GM21390 (cell line): ENCODE results near the gene SMOC2.
"Not testable (repeated sequence)": the region's sequence is repeated elsewhere in the genome, so short reads cannot be mapped to it uniquely, and the experiment has no call there.

Experiments
- ATAC-seq: cut with Tn5 transposase; IDR thresholded peaks from one replicate; pipeline ENCODE4 v1.9.1; 2021; ENCODE audit not compliant: unreplicated experiment

SMOC2 gene

DNA sequence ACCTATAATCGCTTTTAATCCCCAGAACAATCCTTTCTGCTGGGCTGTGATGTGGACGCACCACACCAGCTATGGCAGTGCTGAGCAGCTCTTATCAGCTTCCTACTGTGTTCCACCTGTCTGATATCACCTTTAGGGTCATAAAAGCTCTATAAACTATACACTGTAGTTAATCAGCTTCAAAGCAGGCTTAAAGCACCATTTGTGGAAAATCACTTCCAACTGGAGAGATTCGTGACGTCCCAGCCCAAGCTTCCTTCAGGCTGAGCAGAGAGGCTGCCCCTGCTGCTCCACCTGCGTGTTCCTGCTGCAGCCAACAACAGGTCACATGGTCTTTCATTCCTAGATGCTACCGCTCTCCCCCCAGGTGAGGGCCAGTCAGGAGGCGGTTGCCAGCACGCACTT is 156.5 kb downstream of the SMOC2 start:
- ATAC-seq = no peak

DNA sequence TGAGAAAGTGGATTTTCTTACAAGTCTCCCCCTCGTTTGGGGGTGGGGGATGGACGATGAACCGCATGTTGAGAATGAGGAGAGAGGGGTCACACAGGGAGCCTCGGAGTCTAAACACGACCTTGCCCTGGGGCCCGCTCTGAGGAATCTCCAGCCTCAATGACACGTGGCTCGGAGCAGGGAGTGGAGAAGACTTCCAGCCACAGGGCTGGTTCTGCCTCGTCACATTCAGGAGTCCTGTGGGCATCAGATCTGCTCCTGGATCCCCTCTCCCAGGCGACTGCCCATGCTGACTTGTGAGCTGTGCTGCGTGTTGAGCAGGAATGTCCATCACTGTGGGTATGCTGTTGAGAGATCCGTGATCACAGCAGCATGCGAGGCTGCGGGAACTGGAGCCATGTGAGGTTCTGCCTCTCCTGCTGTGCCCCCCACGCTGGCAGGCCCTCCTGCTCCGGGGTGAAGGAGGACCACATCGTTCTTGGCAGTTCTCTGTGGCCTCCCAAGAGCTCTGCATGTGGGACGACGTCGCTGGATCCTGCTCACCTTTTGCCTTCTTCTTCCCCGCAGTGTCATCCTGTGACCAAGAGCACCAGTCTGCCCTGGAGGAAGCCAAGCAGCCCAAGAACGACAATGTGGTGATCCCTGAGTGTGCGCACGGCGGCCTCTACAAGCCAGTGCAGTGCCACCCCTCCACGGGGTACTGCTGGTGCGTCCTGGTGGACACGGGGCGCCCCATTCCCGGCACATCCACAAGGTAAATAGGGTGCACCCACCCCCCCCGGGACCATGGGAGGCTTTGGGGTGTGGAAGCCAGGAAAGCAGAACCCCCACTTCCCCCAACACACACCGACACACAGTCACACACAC is 157.5 kb downstream of the SMOC2 start:
- no peak for ATAC-seq

DNA sequence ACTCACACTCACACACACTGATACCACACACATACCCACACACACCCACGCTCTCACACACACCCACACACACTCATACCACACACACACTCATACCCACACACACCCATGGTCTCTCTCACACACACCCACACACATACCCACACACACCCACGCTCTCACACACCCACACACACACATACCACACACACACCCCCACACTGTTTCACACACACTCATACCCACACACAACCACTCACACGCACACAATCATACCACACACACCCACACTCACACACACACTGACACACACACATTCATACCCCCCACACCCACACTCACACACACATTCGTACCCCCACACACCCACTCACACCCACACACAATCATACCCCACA is 158.1 kb downstream of the SMOC2 start:
- no peak for ATAC-seq

DNA sequence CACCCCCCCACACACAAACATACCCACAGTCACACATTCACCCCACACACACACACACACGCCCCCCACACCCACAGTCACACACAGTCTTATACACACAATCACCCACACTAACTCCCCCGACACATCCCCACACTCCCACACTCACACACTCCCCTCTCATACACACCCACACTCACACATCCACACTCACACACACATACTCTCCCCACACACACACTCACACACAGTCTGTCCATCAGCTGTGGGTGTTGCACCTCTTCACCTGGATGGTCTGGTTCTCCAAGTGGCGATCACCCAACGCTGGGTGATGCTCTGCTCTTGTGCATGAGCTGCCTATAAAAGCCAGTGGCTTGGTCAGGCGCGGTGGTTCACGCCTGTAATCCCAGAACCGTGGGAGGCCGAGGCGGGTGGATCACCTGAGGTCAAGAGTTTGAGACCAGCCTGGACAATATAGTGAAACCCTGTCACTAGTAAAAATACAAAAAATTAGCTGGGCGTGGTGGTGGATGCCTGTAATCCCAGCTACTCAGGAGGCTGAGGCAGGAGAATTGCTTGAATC is 158.9 kb downstream of the SMOC2 start:
- ATAC-seq = no peak

DNA sequence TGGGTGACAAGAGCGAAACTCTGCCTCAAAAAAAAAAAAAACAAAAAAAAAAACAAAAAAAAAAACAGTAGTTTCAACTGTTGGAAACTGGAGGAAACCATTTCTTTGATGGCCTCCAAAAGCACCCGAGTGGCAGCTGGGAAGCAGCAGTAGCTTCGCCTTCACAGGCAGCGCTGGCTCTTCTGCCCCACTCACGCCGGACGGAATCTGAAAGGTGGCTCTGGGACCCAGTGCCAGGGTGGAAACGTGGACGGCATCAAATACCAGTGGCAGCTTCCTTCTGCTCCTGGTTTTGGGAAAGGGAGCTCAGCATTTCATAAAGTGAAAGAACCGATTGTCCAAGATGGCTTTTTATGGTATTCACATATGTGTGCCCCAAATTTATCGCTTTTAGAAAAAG is 159.4 kb downstream of the SMOC2 start:
- no peak for ATAC-seq

DNA sequence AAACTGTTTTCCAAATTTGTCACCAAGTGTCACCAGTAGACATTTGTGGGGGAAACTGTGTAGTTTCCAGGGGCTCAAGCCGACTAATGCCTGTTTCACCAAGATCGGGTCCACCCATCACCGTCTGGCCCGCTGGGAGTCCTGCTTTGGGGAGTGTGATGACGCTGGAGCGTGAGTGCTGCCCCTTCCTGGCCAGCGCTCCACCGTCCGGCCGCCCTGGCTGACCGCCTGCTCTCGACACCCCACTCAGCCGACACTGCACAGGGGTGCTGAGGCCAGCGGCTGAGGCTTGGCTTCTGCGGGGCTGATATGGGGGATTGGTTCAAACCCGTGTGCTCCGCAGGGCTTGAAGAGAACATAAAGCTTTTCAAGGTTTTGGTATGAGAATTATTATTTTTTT is 160.1 kb downstream of the SMOC2 start:
- ATAC-seq = no peak

DNA sequence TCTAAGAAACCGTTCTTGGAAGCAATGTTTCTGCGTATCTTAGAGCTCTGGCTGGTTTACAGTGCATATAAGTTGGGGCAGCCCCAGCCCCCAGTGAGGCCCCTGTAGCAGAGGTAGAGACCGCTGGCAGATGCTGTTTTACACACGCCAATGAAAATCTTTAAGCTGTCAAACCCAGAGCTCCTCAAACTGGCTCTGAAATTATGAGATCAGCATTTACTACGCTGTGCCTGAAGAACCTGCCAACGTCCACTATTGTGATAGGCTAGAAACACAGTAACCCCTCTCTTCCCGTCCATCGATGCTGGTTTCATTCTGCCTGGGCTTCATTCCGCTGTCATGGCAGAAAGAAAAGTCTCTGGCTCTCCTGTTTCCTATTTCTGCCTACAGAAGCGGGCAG is 160.6 kb downstream of the SMOC2 start:
- no peak for ATAC-seq

DNA sequence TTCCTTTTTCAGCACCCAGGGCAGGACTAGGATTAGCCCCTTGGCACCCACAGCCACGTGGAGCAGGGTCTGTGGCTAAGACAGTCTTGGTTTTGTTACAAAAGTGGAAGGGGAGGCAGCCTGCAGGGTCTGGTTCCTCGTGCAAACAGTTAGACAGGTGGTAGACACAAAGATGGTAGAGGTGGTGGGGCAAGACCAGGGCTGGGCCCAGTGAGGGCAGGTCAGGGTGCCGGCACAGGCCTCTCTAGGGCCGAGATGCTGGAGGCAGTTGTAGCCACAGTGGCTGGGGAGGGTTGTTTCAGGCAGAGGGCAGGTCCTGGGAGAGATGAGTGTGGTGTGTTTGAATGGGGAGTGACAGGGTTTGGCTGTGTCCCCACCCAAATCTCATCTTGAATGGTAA is 161.6 kb downstream of the SMOC2 start:
- no peak for ATAC-seq

DNA sequence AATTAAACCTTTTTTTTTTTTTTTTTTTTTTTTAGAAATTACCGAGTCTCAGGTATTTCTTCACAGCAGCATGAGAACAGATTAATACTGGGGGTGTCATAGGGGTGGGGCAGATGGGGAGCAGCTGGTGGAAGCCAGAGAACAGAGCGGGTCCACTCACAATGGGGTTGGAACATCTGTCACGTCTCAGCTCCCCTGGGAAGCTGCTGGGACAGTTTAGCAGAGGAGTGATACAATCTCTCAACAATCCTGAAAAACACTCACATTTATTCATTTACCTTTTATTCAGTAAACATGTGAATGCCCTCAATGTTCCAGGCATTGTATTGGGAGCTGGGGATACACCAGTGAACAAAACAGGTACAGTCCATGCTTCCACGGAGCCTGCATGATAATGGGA is 162.2 kb downstream of the SMOC2 start:
- no peak for ATAC-seq

DNA sequence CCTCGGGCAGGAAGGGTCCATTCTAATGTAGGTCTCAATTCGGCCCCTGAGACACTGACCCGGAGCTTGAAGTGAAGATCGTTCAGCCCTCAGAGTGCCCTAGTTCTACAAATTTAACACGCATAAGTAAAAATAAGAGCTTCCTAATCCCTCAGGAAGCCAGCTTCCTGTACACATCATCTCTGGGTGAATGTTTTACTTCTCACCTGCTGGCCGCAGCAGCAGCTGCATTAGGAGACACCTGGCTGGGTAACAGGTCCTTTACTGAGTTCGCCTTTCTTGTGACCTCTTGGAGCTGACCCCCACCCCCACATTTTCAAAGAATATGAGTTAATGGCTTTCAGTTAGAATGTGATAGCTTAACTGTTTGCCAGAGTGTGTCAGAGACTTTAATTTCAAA is 165.0 kb downstream of the SMOC2 start:
- no peak for ATAC-seq

DNA sequence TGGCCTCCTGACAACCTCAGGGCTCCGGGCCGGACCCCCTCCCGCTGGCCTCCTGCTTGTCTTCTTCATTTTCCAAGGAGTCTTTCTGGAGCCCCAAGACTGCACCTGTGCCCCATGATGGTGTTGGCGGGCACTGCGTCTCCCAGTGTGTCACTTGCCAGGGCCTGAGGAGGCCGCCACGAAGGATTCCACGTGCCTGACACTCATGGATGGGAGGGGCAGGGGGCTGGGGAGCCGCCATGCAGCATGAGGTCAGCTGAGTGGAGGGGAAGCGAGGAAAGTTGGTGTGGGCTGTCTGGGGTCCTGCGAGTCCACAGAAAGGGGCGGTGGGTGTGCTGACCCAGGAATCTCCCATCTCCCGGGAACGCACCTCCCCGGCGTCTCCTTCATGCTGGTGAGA is 165.7 kb downstream of the SMOC2 start:
- ATAC-seq = no peak

DNA sequence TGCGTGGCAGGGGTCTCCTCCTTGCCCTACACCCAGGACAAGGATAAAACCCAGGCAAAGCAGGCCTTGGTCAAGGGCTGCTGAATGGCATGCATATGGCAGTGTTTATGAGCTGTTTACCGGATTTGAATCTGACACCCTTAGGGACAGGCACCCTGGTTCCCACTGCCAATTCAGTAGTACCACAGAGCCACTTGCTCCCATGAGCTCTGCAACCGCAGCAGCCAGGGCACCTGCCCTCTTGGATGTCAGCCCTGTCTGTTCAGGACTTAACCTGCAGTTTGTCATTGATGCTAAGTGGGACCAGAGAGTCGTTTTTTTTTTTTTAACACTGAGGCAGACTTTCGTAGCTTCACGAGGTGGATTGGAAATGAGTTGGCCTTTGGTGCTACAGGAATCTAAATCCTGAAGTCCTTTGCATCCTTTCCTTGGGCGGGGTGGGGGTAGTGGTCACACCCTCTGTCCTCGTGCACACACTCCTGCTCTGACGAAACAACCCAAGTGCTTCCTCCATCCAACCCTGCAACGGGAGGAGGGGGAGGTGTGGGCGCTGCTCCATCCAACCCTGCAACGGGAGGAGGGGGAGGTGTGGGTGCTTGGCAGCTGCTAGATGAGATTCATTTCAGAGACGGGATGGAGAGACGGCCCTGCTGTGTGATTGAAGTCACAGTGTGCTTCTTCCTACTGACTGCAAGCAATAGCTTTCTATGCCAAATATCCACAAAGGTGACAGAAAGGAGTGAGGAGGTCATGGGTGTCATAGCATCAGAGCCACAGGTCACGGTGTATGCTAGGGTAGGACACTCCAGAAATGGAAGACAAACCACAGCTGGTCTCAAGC is 166.5 kb downstream of the SMOC2 start:
- ATAC-seq = no peak

DNA sequence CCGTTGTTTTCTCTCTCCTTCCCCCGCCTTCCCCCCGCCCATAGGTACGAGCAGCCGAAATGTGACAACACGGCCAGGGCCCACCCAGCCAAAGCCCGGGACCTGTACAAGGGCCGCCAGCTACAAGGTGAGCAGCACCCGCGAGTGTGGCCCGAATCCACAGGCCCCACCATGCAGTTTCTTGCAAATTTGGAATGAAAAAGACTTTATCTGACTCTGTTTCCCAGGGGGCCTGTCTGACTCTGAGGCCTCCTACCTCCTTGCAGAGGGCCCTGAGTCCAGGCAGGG is 167.1 kb downstream of the SMOC2 start:
- ATAC-seq = no peak

DNA sequence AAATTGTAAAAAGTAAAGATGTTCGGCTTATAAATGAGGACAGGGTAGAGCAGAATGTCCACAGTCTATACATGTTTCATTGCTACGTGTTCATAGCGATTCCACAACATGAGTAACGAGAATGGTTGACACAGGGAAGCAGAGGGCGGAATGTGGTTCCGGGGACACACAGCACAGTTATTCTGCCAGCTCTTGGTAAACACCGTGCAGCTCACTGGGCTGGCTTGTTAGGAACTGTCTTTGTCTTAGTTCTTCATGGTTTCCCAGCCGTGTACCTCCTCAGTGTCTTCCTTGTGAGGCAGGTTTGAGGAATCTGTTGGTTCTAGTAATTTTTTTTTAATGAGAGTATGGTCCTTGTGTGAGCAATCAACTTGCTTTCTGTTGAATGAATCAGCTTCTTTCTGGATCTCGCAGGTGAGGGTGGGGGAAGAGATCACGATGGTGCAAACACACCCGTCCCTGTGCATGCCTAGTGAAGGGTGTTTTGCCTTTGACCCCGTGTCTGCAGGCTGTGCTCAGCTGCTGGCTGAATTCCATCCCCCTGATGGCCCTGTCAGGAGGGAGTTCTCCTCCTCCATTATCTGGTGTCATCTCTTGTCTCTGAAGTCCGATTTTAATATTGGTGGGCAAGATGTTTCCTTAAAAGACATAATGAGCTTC is 168.2 kb downstream of the SMOC2 start:
- ATAC-seq = no peak

DNA sequence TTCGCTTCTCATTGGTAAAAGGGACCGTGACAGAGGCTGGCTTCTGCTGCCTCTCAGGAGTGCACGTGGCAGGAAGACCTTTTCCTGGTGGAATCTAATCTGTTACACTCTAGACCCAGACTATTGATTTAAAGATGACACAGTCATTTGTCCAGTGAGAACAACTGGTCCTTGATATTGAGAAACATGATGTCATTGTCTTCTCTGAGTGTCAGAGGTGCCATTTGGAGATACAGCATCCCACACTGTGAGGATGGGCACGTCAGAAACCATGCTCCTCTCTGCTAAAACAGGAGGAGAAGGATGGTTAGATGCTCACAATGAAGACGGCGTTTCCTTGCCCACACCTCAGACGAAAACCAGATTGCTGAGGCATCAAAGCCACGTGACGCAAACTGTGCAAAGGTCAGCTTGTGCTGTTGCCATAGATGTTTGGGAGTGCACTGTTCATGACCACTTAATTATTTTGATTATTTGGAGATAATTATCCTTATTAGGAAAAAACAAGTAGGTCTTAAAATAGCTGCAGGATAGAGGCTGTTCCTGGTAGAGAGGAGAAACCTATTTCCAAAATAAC is 169.0 kb downstream of the SMOC2 start:
- no peak for ATAC-seq

DNA sequence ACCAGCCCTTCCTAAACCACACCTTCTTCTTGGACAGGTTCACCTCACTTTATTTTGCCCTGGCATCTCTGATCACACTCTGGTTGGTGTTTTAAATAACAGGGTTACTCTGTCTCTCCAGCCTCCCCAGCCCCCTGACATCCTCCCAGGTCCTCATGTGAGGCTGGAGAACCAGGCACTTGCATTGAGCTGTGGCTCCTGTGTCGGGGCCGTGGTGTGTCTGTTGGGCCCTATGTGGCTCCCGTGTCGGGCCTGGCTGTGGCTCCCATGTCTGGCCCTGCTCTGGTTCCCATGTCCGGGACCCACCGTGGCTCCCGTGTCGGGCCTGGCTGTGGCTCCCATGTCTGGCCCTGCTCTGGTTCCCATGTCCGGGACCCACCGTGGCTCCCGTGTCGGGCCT is 170.0 kb downstream of the SMOC2 start:
- not testable (repeated sequence) for ATAC-seq

DNA sequence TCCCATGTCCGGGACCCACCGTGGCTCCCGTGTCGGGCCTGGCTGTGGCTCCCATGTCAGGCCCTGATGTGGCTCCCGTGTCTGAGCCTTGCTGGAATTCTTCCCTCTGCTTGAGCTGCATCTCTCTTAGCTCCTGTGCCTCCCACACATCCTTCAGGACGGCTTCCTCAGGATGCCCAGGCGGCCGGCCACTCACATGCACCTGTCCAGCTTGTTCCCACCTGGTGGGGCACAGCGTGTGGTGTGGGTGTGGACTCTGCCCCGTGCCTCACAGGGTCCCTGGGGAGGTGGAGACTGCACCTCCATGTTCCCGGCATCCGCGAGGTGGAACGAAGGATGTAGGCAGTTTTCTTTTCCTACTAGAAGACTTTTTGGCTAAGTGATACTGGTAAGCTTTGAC is 170.7 kb downstream of the SMOC2 start:
- ATAC-seq = no peak

DNA sequence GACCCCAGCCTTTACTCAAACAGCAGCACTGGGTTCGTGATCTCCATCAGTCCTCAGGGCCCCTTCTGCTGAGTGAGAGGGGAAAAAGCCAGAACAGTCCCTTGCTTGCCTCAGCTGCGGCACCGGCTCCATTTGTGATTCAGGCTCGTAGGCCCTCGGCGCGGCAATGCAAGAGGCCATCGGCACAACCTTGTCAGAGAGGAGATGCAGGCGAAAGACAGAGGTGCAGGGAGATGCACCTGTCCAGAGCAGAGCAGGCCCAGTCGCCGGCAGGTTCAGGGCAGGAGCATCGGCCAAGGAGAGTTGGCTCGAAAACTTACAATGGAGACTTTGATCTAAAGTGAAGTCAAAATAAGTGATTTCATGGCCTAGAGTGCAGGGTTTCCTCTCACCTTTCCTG is 171.6 kb downstream of the SMOC2 start:
- no peak for ATAC-seq

DNA sequence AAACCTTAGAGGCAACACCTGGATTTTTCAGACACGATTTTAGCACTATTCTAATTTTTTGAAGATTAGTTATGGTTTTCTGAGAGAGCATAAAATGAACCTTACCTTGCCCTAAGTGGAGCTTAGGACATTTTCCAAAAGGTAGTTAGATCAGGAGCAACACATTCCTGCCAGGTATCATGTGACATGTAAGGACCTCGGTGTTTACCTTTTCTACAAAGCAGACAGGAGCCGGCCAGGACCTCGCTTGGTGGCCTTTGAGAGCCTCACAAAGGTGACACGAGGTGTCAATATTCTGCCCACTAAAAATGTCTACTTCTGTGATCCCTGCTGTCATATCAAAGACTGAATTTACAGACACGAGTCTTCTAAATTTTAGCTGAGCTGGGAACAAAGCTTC is 174.9 kb downstream of the SMOC2 start:
- no peak for ATAC-seq

DNA sequence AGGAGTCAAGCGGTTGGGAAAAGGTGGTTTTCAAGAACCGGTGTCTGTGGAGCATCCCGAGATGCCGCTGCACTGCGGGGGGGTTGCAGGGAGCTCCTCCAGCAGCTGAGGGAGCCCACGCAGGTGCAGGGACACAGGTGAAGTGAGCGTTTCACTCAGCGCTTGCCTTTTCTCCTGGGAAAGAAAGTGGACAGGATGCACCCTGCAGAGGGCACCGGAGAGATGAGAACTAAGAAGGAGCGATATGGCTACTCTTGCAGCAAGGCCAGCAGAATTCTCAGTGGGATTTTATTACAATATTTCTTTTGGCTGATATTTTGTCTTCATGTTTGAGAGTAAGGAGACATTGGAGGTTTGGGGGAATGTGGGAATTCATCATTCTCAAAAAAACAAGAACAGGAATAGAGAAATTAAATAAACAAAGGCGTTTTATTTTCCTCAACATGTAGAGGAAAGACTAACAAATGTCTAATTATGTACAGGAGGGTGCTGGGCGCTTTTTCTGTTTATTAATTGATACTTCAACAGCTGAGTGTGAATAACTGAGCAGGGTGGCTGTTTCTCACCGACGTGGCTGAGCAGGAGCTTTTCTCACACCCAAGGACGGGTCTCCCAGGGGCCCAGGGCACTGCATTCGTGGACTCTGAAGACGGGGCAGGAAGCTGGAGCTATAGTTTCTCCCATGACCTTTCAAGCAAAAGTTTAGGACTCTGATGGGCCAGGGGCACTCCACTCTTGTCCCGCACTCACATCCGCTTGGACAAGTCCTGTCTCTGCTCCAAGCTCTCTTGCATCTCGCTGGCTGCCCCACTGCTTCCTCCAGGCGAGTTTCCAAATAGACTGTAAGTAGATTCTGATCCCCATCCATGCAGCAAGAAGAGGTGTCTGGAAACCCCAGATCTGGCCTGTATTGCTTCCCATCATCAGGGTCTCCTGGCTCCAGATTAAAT is 176.1 kb downstream of the SMOC2 start:
- no peak for ATAC-seq
